ENCODE data around the gene HDAC4. TPM values are rescaled to one million over a fixed set of nuclear protein-coding genes. Genes with fewer than 3 reads are reported as not detected.
A peak's percentile ranks its signal among the peaks of the same experiment; 100 is the strongest.

The HDAC4 gene
- total and polyA plus RNA-seq, 9 of the 15 experiments (the other 6 are each of a cell fraction or from before 2014, with no cell fraction given) = 0.11 to 20.2 (median 4.0) TPM

DNA sequence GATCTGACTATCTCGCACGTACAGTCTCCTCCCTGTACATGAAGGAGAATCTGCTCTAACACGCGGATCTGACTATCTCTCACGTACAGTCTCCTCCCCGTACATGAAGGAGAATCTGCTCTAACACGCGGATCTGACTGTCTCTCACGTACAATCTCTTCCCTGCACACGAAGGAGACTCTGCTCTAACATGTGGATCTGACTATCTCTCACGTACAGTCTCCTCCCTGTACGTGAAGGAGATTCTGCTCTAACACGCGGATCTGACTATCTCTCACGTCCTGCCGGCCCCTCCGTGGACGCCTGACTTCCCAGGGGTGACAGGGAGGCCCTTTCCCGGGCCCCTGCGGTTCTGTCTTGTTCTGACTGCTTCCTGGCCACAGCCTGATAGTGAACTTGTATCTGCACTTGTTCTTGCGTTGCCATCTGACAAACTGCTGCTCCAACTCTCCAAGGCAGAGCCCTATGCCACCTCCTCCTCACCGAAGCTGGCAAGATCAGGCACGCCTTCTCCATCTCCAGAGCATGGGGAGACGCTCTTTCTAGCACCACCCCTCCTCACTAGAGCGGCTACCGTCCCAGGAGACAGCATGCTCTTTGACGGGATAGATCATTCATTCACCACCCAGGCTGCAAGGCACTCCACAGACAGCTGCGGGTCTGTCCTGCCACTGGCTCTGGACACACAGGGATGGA lies 314.3 kb downstream of the HDAC4 start (continued):
- TF ChIP-seq CBX3 (IDR thresholded peaks at IDR 0.05; ENCODE audit: borderline replicate concordance in 1 of 2, low read length in 2 of 2) (peak in 1 of 2 experiments; percentile 19; a peak in 1 of 3 replicates), FOXP1 (CRISPR knock-in tag; IDR thresholded peaks at IDR 0.05) (no peak), ELF4 (CRISPR knock-in tag; IDR thresholded peaks at IDR 0.05) (no peak), TEAD4 (IDR thresholded peaks at IDR 0.05; ENCODE audit: low read length) (peak; percentile 93), TEAD4 (CRISPR knock-in tag; IDR thresholded peaks at IDR 0.05; ENCODE audit: borderline replicate concordance) (no peak), ESRRA (IDR thresholded peaks at IDR 0.05; ENCODE audit: borderline replicate concordance, low read depth) (0 out of 2 replicates have a peak, but pooled peaks have one; percentile 10), CBFA2T2 (conservative IDR thresholded peaks at IDR 0.05) (peak; percentile 88), ZNF511 (CRISPR knock-in tag; IDR thresholded peaks at IDR 0.05) (0 out of 2 replicates have a peak, but pooled peaks have one; percentile 8), ZNF584 (CRISPR knock-in tag; IDR thresholded peaks at IDR 0.05; ENCODE audit: low read depth) (peak; percentile 53; the same call in 1 of the 2 replicates)
- TF ChIP-seq, protein P1, sequence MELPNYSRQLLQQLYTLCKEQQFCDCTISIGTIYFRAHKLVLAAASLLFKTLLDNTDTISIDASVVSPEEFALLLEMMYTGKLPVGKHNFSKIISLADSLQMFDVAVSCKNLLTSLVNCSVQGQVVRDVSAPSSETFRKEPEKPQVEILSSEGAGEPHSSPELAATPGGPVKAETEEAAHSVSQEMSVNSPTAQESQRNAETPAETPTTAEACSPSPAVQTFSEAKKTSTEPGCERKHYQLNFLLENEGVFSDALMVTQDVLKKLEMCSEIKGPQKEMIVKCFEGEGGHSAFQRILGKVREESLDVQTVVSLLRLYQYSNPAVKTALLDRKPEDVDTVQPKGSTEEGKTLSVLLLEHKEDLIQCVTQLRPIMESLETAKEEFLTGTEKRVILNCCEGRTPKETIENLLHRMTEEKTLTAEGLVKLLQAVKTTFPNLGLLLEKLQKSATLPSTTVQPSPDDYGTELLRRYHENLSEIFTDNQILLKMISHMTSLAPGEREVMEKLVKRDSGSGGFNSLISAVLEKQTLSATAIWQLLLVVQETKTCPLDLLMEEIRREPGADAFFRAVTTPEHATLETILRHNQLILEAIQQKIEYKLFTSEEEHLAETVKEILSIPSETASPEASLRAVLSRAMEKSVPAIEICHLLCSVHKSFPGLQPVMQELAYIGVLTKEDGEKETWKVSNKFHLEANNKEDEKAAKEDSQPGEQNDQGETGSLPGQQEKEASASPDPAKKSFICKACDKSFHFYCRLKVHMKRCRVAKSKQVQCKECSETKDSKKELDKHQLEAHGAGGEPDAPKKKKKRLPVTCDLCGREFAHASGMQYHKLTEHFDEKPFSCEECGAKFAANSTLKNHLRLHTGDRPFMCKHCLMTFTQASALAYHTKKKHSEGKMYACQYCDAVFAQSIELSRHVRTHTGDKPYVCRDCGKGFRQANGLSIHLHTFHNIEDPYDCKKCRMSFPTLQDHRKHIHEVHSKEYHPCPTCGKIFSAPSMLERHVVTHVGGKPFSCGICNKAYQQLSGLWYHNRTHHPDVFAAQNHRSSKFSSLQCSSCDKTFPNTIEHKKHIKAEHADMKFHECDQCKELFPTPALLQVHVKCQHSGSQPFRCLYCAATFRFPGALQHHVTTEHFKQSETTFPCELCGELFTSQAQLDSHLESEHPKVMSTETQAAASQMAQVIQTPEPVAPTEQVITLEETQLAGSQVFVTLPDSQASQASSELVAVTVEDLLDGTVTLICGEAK (IDR thresholded peaks at IDR 0.05) = 0 out of 2 replicates have a peak, but pooled peaks have one; percentile 19
- TF ChIP-seq, protein P1 (CRISPR knock-in tag; IDR thresholded peaks at IDR 0.05) = no peak
- TF ChIP-seq, protein P2, sequence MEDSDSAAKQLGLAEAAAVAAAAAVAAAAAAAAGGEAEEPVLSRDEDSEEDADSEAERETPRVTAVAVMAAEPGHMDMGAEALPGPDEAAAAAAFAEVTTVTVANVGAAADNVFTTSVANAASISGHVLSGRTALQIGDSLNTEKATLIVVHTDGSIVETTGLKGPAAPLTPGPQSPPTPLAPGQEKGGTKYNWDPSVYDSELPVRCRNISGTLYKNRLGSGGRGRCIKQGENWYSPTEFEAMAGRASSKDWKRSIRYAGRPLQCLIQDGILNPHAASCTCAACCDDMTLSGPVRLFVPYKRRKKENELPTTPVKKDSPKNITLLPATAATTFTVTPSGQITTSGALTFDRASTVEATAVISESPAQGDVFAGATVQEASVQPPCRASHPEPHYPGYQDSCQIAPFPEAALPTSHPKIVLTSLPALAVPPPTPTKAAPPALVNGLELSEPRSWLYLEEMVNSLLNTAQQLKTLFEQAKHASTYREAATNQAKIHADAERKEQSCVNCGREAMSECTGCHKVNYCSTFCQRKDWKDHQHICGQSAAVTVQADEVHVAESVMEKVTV (CRISPR knock-in tag; IDR thresholded peaks at IDR 0.05) = no peak
- TF ChIP-seq, protein P3, sequence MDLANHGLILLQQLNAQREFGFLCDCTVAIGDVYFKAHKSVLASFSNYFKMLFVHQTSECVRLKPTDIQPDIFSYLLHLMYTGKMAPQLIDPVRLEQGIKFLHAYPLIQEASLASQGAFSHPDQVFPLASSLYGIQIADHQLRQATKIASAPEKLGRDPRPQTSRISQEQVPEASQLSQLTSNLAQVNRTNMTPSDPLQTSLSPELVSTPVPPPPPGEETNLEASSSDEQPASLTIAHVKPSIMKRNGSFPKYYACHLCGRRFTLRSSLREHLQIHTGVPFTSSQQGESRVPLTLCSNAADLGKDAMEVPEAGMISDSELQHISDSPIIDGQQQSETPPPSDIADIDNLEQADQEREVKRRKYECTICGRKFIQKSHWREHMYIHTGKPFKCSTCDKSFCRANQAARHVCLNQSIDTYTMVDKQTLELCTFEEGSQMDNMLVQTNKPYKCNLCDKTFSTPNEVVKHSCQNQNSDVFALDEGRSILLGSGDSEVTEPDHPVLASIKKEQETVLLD (IDR thresholded peaks at IDR 0.05) = no peak
